GM19238 (cell line): ENCODE measurements around the gene ZNF217.
"Not testable (repeated sequence)": the region's sequence is repeated elsewhere in the genome, so short reads cannot be mapped to it uniquely, and the experiment has no call there.

ENCODE experiments used
- DNase-seq: peaks from one replicate; pipeline ENCODE4 v3.0.0; 2011; ENCODE audit warnings: low spot score; ENCODE audit not compliant: insufficient read length

Gene ZNF217

DNA sequence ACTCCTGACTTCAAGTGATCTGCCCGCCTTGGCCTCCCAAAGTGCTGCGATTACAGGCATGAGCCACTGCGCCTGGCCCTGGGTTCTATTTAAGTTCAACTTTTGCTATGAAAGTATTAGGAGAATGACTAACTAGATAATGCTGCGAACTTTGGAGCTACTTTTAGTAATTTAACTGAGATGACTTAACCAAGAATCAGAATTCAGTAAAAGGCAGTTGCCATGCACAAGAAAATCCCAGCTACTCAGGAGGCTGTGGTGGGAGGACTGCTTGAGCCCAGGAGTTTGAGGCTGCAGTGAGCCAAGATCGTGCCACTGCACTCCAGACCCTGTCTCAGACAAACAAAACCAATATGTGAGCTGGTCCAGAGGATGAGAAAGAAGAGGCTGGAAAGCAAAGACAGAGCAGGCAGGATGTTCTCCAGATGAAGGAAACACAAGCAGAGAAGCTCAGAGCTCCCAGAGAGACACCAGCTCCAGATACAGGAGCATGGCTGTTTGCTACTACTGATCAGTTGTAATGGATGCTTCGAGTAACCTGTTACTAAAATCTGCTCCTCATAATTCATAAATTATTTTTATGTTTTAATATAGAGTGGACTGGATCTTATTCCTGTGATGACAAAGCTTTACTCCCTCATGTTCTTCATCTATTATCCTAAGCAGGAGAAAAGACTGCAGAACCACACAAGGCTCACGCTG, 23.9 kb downstream of the ZNF217 start:
- no peak for DNase-seq

DNA sequence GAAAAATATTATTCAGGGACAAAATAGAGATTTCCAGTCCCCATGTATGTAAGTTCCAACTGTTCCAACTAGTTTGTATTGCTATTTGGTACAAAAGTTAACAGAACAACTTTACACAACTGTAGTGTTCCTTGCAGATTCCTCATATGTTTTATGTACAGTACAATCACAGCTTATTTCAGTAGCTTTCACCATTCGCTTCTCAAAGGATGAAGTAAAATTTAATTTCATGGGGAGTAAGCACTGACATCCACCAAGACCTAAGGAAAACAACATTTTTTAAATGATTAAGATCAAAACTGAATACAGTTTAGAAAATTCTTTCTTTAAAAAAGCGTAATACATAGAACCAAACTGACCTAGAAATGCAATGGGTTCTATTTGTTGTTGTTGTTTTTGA, 24.6 kb downstream of the ZNF217 start:
- no peak for DNase-seq

DNA sequence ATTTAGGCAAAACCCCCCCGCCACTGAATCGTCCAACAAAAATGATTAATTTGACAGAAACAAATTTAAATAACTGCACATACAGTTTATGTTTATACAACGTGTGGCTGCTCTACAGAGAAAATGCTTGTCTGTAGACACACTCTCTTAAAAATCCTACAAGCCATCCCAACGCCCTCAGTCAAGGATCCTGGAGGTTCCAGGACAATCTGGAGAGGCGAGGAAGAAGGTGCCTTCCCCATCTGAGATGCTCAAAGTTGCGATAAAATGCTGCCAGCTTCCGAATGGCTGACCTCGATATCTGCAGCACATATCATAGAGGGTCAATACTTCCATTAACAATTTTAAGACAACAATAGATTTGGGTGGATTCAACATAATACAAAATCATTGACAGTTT, 25.3 kb downstream of the ZNF217 start:
- no peak for DNase-seq

DNA sequence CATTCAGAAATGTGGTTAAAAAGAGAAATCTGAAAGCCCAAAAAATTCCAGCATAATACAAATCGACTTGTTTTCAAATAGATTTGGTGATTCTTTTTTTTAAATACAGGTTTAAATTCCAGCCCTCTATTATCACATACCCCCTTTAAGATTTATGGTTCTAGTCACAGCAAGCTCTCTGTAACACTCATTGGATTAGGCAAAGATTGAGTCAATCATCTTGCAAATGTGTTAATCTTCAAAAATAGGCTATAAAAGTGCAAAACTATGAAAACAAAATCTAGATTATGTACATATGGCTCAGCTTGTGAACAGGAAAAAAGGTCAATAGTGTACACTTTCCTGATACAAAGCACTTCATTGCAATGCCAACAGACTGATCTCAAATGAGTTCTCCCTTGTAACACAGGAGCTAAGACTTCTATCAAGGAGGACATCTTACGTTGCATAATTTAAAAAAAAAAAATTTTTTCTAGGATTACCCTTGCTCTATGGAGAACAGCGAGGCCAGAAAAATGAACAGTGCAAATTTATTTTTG, 26.2 kb downstream of the ZNF217 start:
- DNase-seq, result no peak

DNA sequence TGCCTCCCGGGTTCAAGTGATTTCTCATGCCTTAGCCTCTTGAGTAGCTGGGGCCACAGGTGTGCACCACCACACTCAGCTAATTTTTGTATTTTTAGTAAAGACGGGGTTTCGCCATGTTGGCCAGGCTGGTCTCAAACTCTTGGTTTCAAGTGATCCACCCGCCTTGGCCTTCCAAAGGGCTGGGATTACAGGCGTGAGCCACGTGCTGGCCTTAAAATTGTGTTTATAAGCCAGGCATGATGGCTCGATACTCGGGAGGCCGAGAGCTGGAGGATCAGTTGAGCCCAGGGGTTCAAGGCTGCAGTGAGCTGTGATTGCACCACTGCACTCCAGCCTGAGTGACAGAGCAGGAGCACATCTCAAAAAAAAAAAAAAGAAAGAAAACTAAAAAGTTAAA, 27.0 kb downstream of the ZNF217 start:
- DNase-seq, result not testable (repeated sequence)

DNA sequence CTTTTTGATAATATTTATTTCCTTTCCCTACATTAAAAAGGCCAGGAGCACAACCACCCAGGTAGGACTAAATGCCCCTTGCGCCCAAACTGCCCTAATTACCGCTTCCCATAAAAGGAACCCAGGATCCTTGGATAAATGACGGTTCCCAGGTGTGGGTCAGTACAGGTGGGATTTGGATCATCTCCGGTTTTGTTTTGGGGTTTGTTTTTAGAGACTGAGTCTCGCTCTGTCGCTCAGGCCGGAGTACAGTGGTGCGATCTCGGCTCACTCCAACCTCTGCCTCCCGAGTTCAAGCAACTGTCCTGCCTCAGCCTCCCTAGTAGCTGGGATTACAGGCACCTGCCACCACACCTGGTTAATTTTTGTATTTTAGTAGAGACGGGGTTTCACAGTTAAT, 28.4 kb downstream of the ZNF217 start:
- DNase-seq, result no peak

DNA sequence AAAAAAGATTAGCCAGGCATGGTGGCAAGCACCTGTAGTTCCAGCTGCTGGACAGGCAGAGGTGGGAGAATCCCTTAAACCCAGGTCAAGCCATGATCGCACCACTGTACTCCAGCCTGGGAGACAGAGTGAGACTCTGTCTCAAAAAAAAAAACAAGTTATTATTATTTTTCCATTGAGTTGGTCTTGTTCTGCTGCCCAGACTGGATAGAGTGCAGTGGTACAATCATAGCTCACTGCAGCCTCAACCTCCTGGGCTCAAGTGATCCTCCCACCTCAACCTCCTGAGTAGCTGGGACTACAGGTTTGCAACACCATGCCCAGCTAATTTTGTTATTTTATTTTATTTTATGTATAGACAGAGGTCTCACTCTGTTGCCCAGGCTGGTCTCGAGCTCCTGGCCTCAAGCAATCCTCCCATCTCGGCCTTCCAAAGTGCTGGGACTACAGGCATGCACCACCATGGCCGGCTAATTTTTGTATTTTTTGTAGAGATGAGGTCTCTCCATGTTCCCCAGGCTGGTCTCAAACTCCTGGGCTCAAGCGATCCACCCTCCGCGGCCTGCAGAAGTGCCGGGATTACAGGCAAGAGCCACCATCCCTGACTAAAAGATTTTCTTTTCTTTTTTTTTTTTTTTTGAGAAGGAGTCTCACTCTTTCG, 31.4 kb downstream of the ZNF217 start:
- not testable (repeated sequence) for DNase-seq

DNA sequence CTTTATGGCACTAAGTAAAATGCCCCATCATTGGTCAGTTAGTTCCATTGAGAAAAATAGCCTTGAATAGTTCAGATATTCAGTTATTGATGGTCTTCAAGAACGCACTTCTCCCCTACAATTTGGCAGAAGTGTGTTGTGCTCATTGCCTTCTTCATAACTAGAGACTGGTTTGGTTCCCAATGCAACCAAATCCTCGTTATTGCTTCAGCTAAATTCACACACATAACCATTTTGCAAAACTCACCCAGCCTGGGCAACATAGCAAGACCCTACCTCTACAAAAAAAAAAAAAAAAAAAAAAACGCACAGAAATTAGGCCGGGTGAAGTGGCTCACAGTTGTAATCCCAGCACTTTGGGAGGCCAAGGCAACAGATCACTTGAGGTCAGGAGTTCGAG, 32.1 kb downstream of the ZNF217 start:
- DNase-seq, result no peak

DNA sequence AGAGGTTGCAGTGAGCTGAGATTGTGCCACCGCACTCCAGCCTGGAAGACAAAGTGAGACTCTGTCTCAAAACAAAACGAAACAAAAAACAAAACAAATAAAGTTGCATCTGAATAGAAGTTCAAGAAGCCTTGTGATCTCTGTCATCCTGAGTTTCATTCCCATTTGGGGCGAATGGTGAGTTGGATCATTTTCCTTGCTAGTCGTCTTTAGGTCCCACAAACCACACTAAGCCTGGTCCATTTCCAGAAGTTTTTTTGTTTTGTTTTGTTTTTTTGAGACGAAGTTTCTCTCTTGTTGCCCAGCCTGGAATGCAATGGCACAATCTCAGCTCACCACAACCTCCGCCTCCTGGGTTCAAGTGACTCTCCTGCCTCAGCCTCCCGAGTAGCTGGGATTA, 33.8 kb downstream of the ZNF217 start:
- no peak for DNase-seq

DNA sequence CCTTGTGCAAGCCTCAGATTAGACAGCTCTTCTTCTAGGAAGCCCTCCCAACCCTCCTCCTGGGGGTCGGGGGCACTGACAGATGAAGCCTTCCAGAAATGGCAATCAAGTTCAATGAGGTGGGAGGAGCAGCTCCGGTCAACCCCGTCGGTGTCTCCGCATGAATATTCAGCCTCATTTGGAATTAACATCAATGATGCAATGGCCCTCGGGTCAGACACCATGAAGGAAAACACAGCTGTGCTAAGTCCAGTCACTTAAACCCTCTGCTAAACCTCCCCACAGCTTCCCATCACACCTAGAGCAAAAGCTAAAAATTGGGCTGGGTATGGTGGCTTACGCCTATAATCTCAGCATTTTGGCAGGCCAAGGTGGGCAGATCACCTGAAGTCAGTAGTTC, 36.5 kb downstream of the ZNF217 start:
- DNase-seq, result no peak

DNA sequence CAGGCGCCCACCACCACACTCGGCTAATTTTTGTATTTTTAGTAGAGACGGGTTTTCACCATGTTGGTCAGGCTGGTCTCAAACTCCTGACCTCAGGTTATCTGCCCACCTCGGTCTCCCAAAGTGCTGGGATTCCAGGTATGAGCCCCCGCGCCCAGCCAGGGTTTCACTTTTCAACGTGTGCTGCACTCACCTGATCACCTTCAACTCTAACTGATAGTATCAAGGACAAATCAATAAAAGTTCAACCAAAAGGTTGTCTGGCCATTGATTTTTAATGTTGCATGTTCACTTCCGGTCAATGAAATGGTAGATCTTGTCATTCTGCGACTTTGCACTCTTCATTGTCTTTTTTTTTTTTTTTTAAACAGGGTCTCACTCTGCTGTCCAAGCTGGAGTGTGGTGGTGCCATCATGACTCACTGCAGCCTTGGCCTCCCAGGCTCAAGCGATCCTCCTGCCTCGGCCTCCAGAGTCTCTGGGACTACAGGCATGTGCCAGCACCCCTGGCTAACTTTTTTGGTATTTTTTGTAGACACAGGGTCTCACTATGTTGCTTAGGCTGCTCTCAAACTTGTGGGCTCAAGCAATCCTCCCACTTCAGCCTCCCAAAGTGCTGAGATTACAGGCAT, 37.3 kb downstream of the ZNF217 start:
- DNase-seq, result no peak

DNA sequence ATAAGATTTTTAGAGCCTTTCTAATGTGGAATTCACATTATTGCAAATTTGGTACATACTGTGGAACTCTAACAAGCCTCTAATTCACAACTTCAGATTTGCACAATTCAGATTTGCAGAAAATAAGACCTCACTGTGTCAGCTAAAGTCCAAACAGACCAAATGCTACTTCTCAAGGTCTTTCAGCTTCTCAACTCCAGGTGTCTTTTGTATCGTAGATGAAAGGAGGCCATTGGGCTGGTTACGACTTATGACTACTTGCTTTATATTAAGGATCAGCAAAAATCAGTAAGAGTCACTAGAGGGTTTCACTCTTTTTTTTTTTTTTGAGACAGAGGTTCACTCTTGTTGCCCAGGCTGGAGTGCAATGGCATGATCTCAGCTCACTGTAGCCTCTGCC, 37.8 kb downstream of the ZNF217 start:
- no peak for DNase-seq

DNA sequence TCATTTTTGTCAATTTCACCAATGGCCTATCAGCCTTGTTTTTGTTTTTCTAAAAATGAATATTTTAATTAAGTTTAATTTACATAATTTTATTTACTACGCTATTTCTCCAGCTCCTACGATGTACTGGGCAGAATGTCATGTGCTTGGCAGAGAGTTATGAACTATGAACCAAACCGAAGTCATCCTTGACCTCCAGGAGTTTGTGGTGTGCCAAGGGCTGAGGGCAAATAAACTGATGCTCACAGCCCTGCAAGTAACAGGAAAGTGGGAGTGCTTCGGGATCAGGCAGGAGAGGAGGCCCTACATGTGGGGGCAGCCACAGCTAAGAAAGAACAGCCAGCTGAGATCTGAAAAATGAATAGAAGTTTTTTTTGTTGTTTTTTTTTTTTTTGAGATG, 38.6 kb downstream of the ZNF217 start:
- DNase-seq, result no peak

DNA sequence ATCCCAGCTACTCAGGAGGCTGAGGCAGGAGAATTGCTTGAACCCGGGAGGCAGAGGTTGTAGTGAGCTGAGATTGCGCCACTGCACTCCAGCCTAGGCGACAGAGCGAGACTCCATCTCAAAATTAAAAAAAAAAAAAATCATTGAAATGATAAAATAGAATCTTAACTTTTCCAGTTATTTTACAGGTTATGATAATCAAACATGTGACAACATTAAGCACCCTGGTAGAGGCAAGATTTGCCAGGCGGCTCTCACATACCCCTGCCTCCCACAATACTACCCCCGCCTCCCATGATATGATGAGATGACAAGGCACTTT, 41.1 kb downstream of the ZNF217 start:
- not testable (repeated sequence) for DNase-seq

DNA sequence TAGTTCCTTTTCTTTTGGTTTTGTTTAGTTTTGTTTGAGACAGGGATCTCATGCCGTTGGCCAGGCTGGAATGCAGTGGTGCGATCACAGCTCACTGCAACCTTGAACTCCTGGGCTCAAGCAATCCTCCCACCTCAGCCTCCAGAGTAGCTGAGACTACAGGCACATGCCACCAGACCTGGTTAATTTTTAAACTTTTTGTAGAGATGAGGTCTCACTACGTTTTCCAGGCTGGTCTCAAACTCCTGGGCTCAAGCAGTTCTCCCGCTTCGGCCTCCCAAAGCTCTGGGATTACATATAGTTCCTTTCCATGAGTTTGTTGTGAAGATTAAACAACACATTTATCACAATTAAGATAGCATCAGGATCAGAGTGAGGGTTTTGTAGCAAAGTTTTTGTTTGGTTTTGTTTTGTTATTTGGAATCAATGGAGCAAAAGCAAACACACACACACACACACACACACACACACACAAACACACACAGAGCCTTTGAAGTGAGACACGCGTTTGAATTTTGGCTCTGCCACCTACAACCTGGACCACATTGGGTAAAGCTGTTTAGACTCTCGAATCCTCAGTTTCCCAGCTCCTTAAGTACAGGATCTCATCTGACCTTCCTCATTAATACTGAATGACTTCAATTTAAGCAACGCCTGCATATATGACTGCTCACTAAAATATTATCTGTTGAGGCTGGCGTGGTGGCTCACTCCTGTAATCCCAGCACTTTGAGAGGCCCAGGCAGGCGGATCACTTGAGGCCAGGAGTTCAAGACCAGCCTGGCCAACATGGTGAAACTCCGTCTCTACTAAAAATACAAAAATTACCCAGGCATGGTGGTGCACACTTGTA, 41.7 kb downstream of the ZNF217 start:
- DNase-seq, result not testable (repeated sequence)

DNA sequence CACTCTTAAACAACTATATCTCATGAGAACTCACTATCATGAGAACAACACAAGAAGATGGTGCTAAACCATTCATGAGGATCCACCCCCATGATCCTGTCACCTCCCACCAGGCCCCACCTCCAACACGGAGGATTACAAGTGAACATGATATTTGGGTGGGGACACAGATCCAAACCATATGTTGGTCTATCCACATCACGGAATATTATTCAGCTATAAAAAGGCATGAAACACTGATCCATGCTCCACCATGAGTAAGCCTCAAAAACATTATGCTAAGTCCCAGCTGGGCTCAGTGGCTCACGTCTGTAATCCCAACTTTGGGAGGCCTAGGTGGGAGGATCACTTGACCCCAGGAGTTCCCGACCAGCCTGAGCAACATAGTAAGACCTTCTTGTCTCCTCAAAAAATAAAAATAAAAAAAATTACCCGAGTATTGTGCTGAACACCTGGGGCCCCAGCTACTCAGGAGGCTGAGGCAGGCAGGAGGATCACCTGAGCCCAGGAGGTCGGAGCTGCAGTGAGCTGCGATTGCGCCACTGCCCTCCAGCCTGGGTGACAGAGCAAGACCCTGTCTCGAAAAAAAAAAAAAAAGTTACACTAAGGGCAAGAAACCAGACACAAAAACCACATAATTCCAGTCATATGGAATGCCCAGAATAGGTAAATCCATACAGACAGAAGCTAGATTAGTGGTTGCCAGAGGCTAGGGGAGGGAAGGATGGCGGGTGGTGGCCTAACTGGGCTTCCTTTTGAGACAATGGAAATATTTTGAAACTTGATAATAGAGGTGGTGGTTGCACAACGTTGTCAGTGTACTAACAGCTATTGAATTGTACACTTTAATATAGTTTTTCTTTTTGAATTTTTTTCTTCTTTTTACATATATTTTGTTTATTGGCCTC, 43.1 kb downstream of the ZNF217 start:
- no peak for DNase-seq

DNA sequence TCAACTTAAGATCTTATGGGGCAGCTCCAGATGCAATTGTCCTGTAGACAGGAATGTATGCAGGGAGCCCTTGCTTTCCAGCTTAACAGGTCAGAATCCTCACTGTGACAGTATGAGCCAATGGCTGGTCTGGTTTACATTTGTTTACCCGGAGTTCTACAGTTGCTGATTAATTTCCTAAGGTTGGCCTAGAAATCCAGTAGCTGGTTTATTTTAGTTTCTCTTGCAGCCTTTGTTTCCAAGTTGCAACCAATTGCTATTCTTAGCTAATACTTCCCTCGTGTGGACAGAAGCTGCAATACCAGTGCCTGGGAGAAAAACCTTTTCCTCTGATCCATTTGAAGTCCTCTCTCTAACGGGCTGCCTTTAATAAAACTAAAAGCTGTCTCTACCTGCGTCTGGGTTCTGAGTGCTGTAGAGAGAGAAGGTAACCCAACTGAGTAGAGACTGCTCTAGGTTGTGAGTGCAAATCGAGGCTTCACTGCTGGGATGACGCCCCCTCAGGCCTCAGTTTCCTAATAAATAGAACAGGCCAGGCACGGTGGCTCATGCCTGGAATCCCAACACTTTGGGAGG, 45.9 kb downstream of the ZNF217 start:
- DNase-seq, result peak; percentile 13

DNA sequence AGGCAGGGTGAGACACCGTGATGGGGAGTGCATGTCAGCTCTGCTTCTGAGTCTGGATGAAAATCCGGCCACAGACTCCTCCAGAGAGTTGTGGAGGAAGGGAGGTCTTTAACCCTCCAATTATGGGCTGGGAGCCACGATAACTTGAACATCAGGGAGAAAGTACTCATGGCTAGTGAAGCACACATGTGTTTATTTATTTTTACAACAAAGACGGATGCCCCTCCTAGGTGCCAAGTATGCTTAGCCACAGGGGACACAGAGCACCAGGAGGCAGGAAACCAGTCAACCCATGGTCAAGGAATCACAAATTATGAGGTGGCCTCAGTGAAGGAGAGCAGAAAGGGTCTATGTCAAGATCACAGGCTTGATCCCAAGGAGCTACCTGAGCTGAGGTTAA, 54.1 kb downstream of the ZNF217 start:
- no peak for DNase-seq

DNA sequence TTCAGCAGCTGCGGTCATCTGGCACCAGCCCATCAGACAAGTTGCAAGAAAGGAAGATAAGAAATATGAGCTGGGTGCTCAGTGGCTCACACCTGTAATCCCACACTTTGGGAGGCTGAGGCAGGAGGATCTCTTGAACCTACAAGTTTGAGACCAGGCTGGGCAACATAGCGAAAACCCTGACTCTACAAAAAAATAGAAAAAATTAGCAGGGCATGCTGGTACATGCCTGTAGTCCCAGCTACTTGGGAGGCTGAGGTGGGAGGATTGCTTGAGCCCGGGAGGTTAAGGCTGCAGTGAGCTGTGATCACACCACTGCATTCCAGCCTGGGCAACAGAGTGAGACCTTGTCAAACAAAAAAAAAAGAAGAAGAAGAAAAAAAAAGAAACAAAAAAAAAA, 57.3 kb downstream of the ZNF217 start:
- DNase-seq, result not testable (repeated sequence)

DNA sequence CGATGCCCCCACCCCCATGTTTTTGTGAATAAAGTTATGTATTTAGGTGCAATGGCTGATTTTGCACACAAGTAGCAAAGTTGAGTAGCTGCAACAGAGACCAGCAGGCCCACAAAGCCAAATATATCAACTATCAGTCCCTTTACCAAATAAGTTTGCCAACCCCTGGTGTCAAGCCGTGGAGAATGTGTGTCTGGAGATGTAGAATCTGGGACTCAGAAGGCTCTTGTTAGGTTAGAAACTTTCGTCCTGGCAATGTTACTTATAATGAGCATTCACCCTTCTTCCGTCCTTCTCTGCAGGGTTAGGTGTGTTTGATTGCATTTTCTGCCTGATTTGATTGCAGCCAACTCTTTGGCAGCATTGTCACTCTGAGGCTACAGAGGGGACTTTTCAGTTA, 57.8 kb downstream of the ZNF217 start:
- DNase-seq, result no peak
